ENCODE measurements around the gene ELK3.
A peak's percentile ranks its signal among the peaks of the same experiment; 100 is the strongest.

Gene ELK3

DNA sequence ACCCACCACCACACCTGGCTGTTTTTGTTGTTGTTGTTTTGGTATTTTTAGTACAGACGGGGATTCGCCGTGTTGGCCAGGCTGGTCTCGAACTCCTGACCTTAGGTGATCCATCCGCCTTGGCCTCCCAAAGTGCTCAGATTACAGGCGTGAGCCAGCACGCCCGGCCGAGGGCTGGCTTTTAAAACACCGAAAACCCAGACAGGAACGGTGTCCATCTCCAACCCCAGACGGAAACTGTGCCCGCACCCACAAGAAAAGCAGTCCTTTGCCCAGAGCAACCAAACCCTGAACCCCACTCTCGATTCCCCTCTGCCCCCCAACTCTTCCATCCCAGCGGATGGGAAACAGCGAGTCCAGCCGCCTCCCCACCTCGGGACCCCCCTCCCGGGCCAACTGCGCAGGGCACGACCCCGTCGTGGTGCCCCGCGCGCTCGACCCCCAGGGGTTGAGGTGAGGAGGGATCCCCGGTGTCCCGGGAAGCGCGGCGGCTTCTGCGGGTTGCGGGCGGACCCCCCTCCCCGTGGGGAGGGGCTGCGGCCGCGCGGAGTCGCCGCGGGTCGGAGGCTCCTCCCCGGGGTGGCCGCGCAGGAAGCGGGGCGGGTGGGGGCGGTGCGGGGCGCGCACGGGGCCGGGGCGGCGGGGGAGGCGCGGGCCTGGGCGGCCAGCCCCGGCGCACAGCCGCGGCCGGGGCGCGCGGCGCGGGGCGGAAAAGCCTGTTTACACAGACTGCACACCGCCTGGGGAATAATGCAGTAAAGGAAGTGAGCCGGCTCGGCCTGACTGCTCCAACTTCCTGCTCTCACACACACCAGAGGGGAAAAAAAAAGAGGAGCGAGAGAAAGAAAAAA, at the start of gene ELK3:
Gene ELK3, plus strand, starts transcription at position 651 of the 851 bp plus-strand sequence.
- no peak for DNase-seq

DNA sequence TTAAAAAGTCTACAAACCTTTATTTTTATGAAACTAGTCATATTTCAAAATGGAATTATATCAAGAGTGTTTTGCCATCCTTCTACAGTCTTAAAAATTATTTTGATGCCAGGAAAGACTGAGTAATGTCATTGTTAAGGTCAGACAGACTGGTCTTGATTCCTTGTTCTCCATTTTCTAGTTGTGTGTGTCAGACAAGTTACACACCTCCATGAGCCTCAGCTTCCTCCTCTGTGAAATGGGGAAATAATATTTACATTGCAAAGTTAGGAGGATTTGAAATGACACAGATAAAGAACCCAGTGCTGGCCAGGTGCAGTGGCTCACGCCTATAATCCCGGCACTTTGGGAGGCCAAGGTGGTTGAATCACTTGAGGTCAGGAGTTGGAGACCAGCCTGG, 47.4 kb upstream of the ELK3 start:
- no peak for DNase-seq

DNA sequence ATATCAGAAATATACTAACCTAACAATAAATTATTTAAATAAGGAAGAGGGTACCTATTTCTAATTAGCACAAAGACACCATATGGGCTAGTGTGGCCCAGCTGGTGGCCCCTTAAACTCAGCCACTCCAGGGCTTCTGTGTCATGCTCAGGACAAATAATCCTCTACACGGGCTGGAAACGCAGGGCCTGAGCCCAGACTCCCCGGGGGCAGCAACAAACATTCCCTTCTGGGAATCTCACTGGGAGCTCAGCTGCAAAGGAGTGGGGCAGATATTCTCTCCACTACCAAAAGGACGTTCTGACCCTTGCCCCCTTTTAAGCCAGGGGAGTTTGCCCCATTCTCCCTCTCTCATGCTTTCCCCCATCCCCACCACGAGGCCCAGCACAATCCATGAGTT, 43.7 kb upstream of the ELK3 start:
- no peak for DNase-seq

DNA sequence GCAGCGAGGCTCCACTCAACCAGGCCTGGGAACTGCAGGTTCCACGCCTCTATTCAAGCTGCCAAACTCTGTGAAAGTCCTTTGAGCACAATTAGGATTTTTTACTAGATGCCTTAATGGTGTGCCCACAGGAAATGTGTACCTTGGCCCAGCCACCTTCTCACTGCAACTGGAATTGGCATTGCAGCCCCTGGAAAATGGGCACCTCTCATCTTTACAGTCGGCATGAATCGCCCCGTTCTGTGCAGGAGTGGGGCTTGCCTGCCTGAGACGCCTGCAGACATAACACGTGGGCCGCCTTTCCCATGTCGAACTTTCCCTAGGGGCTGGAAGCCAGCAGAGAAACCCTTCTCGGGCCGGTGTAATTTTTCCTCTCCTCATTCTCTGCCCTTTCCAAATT, 42.0 kb upstream of the ELK3 start:
- DNase-seq, result no peak

DNA sequence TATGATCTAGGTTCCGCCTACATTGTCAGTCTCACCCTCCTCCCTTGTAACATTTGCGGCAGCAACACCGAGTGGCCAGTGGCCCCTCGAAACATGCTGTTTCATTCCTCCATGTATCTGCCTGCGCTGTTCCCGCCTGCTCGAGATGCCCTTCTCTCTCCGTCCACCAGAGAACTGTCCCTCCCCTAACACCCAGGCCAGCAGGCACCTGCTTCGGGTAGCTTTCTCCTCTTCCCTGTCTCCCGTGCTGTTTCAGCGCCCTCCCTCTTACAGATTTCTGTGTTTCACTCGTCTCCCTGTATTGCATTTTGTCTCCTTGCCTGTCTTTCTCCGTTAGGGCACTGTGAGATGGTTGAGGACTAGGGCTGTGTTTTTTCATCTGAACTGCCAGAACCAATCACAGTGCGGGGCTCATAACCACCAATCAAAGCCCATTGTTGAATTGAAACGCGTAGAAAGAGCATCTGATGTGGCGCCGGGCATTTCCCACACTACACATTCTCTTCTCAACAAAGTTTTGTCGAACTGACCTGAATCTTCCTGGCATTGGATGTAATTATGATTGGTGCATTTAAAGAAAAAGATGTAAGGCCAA, 40.9 kb upstream of the ELK3 start:
- DNase-seq, result no peak

DNA sequence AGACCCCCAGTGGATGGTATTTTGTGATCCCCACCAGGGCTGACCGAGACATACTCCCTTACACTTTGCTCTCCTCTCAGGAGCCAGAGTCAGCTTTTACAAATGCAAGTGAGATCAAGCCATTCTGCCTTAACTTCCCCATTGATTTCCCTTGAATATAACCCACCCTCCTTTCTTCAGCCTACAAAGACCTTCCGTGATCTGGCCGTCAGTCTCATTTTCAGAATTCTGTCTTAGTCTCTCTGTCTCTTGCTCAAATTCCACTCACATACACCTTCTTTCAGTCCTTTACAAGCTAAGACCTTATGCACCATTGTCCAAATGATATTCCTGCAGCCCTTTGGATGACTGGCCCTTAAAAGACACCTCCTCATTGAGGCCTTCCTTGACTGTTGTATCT, 39.0 kb upstream of the ELK3 start:
- no peak for DNase-seq

DNA sequence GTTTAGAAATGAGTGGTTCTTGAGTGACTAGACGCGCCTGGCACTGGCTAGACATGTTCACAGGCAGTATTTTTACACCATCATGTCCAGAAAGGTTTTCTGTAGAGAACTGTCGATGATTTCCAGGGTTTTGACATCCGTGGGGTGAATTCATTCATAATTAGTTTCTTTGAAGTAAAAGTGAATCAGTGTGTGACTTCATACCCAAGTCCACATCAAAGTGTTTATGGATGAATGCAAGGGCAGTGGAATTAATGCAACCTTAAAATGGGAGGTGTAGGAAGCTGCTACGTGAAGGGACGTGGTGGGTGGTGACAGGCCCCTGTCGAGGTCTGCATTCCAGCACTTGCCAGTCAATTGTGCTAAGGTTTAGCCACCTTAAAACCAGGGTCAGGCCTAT, 38.4 kb upstream of the ELK3 start:
- no peak for DNase-seq

DNA sequence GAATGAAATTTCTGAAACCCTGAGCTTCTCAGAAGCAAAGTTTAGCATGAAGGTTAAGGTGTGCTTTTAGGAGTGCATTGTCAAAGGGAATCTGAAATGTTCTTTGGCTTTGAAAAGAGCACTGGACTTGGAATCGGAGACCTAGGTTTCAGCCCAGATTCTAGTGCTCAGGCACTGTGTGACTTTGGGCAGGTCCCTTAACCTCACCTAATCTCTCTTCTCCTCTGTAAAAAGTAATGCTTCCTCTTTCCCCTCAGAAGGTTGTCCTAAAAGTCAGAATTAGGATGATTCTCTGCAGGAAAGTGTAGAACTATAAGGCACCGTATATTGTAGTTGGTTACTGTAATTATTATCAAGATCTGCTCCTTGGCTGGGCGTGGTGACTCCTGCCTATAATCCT, 38.0 kb upstream of the ELK3 start:
- no peak for DNase-seq

DNA sequence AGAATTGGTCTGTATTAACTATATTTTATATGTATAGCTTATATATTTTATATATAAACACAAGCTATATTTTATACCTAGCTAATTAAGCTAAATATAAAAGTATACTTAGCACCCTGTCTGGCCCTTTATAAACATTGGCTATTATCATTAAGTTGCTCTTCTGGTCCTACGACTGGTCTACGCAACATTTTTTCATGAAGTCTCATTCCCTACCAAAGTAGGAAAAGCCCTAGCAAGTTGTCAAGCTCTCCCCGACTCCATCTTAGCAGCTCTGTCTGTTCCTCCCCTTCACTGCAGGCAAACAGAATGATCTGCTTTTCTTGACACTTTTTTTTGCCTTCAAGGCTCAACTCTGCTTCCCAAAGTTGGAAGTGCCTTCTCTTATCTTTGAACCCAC, 36.7 kb upstream of the ELK3 start:
- DNase-seq, result no peak

DNA sequence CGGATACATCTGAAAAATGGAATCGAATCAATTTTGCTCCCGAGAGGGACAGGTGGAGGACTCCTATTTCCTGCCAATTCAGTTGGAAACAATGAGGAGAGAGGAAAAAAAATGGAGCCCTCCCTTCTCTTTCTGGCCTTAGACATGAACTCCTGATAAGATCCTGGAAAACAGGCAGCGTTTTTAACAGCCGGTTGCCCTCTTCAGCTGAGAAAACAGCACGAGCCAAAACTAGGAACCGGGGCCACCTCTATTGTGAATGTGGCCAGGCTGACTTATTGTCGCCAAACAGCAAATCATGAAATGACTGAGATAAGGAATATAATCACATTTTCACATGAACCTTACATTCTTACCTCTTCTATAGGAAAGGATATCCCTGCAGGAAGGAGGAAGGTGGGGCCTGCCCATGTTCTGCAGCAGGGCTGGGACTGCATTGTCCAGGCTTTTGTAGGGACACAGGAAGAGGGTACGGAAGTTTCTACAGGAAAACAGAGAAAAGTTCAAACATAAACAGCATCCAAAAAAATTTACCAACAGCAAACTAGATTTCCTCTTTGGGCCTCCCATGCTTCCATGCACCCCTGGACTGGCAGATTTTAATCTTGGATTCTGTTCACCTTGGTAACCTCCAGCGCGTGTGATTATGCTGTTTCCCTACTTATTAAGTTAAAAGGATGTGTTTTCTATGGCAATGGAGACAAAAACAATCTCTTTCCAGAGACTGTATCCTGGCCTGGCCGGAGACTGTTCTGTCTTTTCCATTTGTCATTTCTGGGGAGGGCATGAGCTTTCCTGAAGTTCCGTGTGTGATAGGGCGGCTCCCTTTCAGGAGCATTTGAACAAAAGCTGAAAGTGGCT, 29.0 kb upstream of the ELK3 start:
- DNase-seq, result no peak

DNA sequence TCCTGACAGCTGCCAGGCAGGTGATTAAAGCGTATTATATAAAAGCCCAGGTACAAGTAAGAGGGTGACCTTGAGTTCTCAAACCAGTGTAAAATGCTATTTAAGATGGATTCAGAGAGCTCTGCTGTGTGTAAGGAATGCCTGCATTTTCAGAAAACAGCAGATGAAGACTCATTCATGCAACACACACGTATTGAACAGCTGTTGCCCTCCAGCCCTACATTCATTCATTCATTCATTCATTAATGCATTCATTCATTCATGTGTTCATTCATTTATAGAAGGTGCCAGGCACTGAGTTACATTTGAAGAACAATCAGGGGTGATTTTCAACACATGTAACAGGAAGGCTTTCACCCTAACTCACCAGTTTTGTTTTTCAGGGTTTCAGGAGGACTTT, 27.4 kb upstream of the ELK3 start:
- DNase-seq, result no peak

DNA sequence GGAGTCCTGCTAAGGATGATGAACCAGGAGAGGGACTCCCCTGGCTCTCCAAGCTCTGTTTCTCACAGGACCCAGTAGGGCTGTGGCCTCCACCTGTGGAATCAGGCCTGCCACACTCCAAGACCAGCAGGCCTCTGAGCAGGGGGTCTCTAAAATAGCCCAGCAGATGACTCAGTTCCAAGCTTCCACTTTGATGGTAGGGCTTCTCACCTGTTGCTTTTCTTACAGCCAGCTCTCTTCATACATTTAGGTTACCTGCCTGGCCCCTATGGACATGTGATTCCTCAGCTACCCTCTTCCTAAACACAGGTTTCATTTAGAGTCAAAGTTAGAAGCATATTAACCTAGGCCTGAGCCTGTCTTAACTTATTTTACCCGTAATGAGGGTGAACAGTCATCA, 26.7 kb upstream of the ELK3 start:
- no peak for DNase-seq

DNA sequence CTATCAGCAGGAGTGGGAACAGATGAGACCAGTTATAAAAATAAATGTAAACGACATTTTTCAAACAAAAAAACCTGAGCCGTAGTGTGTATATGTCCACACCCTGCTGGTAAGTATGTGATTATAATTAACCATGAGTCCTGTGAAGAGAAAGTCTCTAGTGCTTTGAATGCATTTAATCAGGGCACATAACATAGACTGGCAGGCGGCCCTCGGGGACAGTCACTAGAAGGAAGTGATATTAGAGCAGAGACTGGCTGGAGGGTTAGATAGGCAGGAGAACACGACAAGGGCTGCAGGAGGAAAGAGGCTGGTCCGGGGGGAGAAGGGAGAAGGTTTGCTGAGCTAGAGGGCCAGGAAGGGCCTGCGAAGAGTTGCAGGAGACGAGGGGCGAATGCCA, 23.8 kb upstream of the ELK3 start:
- DNase-seq, result no peak

DNA sequence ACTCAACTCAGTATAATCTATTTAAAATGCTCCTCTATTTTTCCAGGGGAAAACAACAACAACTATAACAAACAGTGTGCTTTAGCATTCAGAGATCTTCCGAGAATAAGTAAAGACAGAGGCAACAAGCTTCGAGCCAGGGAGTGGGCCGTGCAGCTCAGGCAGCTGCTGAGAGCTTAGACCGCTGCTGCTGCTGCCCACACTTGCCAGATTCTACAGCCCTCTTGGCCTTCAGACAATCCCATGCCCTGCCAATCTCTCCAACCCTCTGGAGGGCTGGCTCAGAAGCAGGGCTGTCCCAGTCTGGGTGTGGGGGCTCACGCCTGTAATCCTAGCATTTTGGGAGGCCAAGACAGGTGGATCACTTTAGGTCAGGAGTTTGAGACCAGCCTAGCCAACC, 23.4 kb upstream of the ELK3 start:
- no peak for DNase-seq

DNA sequence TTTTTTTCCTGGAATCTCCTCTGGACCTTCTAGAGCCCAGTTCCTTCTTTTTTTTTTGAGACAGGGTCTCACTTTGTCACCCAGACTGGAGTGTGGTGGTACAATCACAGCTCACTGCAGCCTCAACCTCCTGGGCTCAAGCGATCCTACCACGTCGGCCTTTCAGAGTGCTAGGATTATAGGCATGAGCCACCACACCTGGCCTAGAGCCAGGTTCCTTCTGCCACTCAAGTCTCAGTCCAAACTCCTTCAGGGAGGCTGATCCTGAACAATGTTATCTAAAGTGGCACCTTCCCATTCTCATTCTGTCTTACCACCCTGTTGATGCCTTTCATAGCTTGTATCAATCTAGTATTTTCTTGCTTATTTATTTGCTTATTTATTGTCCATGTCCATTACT, 22.3 kb upstream of the ELK3 start:
- DNase-seq, result no peak

DNA sequence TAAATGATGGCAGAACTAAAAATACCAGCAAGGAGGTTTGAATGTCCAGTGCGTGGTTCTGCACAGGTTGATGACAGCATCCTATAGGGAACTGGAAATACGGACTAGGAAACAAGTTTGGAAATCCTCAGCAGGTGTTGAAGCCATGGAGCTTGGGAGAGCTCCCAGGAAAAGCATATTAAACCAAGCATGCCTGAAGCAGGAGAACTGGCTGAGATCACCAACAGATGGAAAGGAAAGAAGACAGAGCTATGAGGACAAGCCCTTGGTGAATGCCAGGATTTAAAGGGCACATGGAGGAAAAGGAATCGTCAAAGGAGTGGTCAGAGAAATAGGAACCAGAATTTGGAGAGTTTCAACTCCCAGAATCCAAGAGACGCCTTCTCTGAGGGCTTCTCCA, 21.2 kb upstream of the ELK3 start:
- no peak for DNase-seq

DNA sequence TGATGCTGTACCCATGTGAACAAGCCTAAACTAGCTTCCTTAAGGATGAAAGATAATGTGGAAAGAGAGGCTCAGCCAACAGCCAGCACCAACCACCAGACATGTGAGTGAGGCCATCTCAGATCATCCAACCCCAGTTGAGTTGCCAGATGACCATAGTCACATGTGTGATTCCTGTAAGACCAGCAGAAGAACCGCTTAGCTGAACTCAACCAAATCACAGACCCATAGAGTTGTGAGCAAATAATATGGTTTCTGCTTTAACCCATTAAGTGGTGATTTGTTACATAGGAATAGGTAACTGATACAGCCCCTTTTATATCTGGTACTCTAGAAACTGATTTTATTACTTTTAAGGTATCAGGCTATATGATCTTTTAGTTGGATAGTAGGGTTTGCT, 17.6 kb upstream of the ELK3 start:
- DNase-seq, result no peak

DNA sequence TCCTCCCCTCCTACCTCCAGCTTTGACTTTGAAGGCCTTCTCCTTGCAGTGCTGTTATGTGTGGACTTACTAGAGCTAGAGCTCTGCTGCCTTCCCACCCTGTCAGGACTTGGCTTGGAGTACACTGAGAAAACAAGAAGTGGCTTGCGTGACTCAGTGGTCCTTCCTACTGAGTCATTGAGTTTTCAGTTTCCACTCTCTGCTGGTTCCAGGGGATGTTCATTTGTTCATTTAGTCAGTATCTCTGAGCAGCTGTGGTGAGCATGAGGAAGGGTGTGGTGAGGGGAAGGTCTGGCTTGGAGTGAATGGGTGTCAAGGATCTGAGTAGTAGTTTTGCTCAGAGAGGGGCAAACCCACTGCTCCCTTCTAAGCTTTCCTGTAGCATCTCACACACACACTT, 17.2 kb upstream of the ELK3 start:
- DNase-seq, result no peak

DNA sequence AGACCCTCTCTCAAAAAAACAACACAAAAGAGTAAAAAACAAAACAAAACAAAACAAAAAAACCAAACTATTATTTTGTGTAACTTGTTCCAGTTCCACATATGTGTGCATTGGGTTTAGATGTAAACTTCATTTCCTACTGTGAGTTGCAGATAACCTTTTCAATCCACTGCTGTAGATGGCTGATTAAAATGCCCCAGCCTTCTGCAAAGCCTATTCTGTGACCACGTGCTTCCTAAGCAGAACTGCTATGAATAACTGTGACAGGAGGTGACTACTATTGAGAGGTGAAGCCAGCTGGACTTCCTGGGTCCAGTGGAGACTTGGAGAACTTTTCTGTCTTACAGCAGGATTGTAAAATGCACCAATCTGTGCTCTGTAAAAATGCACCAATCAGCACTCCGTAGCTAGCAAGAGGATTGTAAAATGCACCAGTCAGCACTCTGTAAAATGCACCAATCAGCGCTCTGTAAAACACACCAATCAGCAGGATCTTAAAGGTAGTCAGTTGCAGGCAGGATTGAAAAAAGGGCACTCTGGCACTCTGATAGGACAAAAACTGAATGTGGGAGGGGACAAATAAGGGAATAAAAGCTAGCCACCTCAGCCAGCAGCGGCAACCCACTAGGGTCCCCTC, 10.3 kb upstream of the ELK3 start:
- no peak for DNase-seq

DNA sequence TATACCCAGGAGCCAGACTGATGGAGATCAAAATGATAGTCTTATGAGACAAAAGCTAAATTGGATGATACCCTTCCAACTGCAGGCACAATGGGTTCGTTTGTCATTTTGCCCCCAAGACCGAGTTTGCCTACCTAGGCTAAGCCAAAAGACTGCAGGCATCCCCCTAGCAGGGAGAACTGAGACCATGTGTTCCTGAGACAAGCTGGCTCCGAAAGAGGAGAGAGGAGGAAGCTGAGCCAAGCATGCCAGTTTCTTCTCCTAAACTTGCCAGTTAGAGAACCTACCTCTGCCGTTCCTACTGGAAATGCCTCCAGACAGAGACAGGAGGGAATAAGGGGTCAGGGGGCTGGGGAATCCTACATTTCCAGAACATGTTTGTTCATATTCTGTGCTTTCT, 8.3 kb upstream of the ELK3 start:
- no peak for DNase-seq

DNA sequence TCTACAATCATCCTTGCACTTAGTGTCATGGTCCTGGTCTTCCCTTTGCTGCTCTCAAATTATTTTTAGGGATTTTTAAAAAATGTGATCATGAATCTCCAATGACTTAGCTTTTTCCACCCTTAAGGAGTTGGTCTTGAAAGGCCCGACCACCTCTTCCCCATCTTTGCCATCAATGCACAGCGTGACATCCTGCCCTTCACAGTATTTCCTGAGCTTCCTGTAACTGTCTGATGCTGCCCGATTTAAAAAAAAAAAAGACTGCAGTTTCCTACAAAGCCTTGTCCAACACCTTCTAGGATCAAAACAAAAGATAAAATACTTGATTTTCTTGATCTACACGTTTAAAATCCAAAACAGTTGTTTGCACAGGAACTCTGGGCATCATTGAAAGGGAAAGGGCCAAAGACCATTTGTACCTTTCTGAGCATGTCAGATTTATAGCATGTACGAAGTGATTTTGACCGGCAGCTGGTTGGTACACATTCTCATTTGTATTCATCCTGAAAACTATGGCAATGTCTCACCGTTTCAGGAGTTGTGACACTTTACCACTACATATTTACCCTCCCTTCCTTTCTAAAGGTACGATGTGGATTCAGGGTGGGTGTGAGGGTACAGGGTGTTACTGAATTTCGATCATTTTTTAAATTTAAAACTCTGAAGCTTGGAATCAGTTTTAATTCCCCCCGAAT, 7.4 kb upstream of the ELK3 start:
- no peak for DNase-seq

DNA sequence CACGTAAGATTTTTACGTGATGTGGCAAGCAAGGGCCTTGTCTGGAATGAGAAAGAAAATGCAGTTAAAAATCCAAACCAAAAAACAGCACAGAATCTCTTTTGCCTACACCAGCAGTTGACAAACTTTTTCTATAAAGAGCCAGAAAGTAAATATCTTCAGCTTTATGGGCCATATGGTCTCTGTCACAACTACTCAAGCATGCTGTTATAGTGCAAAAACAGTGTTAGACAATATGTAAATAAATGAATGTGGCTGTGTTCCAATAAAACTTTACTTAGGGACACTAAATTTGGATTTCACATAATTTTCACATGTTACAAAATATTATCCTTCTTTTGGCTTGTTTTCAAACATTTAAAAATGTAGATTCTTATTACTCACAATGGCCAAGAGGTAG, 6.2 kb upstream of the ELK3 start:
- DNase-seq, result no peak

DNA sequence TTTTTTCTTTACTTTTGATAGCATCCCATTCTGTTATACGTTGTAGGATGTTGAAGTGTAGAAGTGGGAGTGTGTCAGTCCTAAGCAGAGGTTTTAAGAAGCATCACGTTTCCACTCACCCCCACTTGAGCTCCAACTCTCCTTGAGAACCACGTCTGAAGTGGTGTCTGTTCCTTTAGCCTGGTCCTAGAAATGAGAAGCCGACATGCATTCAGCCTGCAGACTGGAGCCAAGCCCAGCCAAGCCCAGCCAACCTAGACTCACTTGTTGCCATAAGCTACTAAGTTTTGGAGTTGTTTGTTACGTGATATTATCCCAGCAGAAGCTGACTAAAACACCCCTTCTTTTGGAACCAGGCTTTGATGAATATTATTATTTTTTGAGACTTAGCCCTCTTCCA, 4.4 kb upstream of the ELK3 start:
- peak; percentile 51 for DNase-seq
